Uterus (tissue), 4 donors: Measurements from ENCODE around the gene ACAP1. TPM values are rescaled to one million over a fixed set of nuclear protein-coding genes. Genes with fewer than 3 reads are reported as not detected.

Experiments used
- DNase-seq, 2 donors: peaks; one replicate each; pipeline ENCODE4 v3.0.0-alpha.2; 2019 to 2020
- H3K27ac ChIP-seq, 2 donors: fragments of 200-600 bp; sonication (generic); 1 replicate in 1 of 2; 2 replicates in 1 of 2; pipeline ENCODE4 v1.5.1; 2016 to 2018
- H3K27me3 ChIP-seq, 2 donors: fragments of 200-600 bp; sonication (generic); one replicate each; pipeline ENCODE4 v1.5.1; 2018 to 2019; ENCODE audit warnings: control low read depth in 1 of 2
- H3K36me3 ChIP-seq, 2 donors: fragments of 200-600 bp; sonication (generic); one replicate each; pipeline ENCODE4 v1.5.1; 2019; ENCODE audit warnings: control low read depth in 1 of 2
- H3K4me1 ChIP-seq, 2 donors: fragments of 200-600 bp; sonication (generic); one replicate each; pipeline ENCODE4 v1.5.1; 2018 to 2019; ENCODE audit warnings: control low read depth in 1 of 2
- H3K4me3 ChIP-seq, 2 donors: fragments of 200-600 bp; sonication (generic); 1 replicate in 1 of 2; 2 replicates in 1 of 2; pipeline ENCODE4 v1.5.1; 2018 to 2019; ENCODE audit warnings: mild to moderate bottlenecking in 1 of 2
- H3K9me3 ChIP-seq, 2 donors: fragments of 200-600 bp; sonication (generic); one replicate each; pipeline ENCODE4 v1.5.1; 2019; ENCODE audit warnings: control low read depth in 1 of 2
- CTCF ChIP-seq, 4 experiments: fragments of 200-600 bp in 2 of 4; fragments of 450-650 bp in 2 of 4; sonication (generic) in 2 of 4; IDR thresholded peaks; one replicate each; pipeline ENCODE4 v1.5.1; 2016 to 2019; ENCODE audit warnings: antibody characterized with exemption in 4 of 4, mild to moderate bottlenecking in 2 of 4, moderate library complexity in 1 of 4
- POLR2A ChIP-seq, 2 donors: fragments of 450-650 bp; IDR thresholded peaks; one replicate each; pipeline ENCODE4 v1.6.1; 2016; ENCODE audit warnings: antibody characterized with exemption in 2 of 2, mild to moderate bottlenecking in 1 of 2, moderate library complexity in 1 of 2
- intact Hi-C: fragments of 100-400 bp; cut with DNase I; formaldehyde crosslinking; loops from one replicate; pipeline ENCODE4 v1.15.1; 2023; ENCODE audit warnings: low total_unique reads
- total RNA-seq, 4 donors: library from RNA; depleted of rRNA in 3 of 4; stranded (reverse); fragments of >200 nt in 3 of 4; gene quantifications; one replicate each; pipeline versions ENCODE4 v1.1.0 to v1.2.4, GENCODE V29; 2014 to 2023
- donor health status: DM: yes; HTN: yes; CAD: no.

ACAP1 gene
- total RNA-seq, 4 donors from 2014 or later: 0.29 to 11.2 (median 1.7) TPM

GRCh38 chr17:7380321-7380720, 44.0 kb downstream of the ACAP1 start:
- peak overlapping the region in 1 of 2 donors; percentile 64 for H3K27ac ChIP-seq
- intact Hi-C loops: no loop called here

GRCh38 chr17:7380855-7381683, 44.7 kb downstream of the ACAP1 start, which contains the start of gene TNK1:
Gene TNK1 (plus strand): TSS chr17:7381089. CDS start chr17:7382927, 1,838 bp downstream.
- intact Hi-C loops: no loop called here
- Histone ChIP-seq H3K4me1 (peaks cover 0 to 11% of the 10 kb centered on the region in 2 donors), H3K4me3 (peak within 1 kb of the TSS; percentile 13 to 43), H3K27me3 (no peaks in the 10 kb centered on the region), H3K27ac (peak within 1 kb of the TSS in 1 of 2 donors; percentile 64), H3K36me3 (no peaks in the 10 kb centered on the region), H3K9me3 (no peaks in the 10 kb centered on the region)
- DNase-seq: peak; percentile 49 to 56
- no peak for TF ChIP-seq CTCF (IDR thresholded peaks at IDR 0.05)
- peak in 1 of 2 donors; percentile 48 for TF ChIP-seq POLR2A (IDR thresholded peaks at IDR 0.05)

More at GRCh38 chr17:7380321-7380720, 44.0 kb downstream of the ACAP1 start:
- TF ChIP-seq POLR2A (IDR thresholded peaks at IDR 0.05): no peak
- no peak for TF ChIP-seq CTCF (IDR thresholded peaks at IDR 0.05)
- DNase-seq: no peak
- peak overlapping the region; percentile 13 to 43 for H3K4me3 ChIP-seq
- no peaks in the 10 kb centered on the region for H3K27me3 ChIP-seq
- peaks cover 0 to 11% of the 10 kb centered on the region in 2 donors for H3K4me1 ChIP-seq
- H3K36me3 ChIP-seq: no peaks in the 10 kb centered on the region
- no peaks in the 10 kb centered on the region for H3K9me3 ChIP-seq

- H3K4me1 ChIP-seq: peaks cover 0 to 11% of the 10 kb centered on the region in 2 donors
- TF ChIP-seq POLR2A (IDR thresholded peaks at IDR 0.05): no peak
- no peaks in the 10 kb centered on the region for H3K36me3 ChIP-seq
- intact Hi-C loops: no loop called here
- no peak overlapping the region for H3K4me3 ChIP-seq
- DNase-seq: no peak
- no peaks in the 10 kb centered on the region for H3K27me3 ChIP-seq
- no peak overlapping the region for H3K27ac ChIP-seq
- H3K9me3 ChIP-seq: no peaks in the 10 kb centered on the region
Measured at GRCh38 chr17:7382901-7383300, 46.6 kb downstream of the ACAP1 start.

- peak overlapping the region in 1 of 2 donors; percentile 32 for H3K4me3 ChIP-seq
- no peaks in the 10 kb centered on the region for H3K27me3 ChIP-seq
- DNase-seq: no peak
Measured at GRCh38 chr17:7383371-7383741, 47.0 kb downstream of the ACAP1 start.

More at GRCh38 chr17:7383371-7383741, 47.0 kb downstream of the ACAP1 start:
- peaks cover 0 to 11% of the 10 kb centered on the region in 2 donors for H3K4me1 ChIP-seq
- H3K27ac ChIP-seq: no peak overlapping the region
- intact Hi-C loops: no loop called here
- no peaks in the 10 kb centered on the region for H3K9me3 ChIP-seq
- no peak for TF ChIP-seq POLR2A (IDR thresholded peaks at IDR 0.05)
- no peak for TF ChIP-seq CTCF (IDR thresholded peaks at IDR 0.05)
- no peaks in the 10 kb centered on the region for H3K36me3 ChIP-seq
